ENCODE measurements around the gene DZIP3. TPM values are rescaled to one million over a fixed set of nuclear protein-coding genes. Genes with fewer than 3 reads are reported as not detected.
"Not testable (repeated sequence)": the region's sequence is repeated elsewhere in the genome, so short reads cannot be mapped to it uniquely, and the experiment has no call there.

The DZIP3 gene
- total and polyA plus RNA-seq, 3 donors from 2014 or later = 42.0 to 62.8 (median 46.4) TPM

DNA sequence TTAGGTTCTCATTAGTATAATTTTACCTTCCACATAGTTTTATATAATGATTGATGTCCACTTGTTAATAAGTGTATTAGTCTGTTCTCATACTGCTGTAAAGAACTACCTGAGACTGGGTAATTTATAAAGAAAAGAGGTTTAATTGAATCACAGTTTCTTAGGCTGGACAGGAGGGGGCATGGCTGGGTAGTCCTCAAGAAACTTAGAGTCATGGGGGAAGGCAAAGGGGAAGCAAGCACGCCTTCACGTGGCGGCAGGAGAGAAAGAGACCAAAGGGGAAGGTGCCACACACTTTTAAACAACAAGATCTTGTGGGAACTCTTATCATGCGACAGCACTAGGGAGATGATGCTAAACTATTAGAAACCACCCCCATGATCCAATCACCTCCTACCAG, 19.2 kb downstream of the DZIP3 start:
- intact Hi-C loops (cut with DNase I; ENCODE audit: low total_unique reads) = no loop called here
- no peak for DNase-seq
- no peak for TF ChIP-seq POLR2A (IDR thresholded peaks at IDR 0.05)
- TF ChIP-seq, protein P1, sequence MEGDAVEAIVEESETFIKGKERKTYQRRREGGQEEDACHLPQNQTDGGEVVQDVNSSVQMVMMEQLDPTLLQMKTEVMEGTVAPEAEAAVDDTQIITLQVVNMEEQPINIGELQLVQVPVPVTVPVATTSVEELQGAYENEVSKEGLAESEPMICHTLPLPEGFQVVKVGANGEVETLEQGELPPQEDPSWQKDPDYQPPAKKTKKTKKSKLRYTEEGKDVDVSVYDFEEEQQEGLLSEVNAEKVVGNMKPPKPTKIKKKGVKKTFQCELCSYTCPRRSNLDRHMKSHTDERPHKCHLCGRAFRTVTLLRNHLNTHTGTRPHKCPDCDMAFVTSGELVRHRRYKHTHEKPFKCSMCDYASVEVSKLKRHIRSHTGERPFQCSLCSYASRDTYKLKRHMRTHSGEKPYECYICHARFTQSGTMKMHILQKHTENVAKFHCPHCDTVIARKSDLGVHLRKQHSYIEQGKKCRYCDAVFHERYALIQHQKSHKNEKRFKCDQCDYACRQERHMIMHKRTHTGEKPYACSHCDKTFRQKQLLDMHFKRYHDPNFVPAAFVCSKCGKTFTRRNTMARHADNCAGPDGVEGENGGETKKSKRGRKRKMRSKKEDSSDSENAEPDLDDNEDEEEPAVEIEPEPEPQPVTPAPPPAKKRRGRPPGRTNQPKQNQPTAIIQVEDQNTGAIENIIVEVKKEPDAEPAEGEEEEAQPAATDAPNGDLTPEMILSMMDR (IDR thresholded peaks at IDR 0.05) = no peak

DNA sequence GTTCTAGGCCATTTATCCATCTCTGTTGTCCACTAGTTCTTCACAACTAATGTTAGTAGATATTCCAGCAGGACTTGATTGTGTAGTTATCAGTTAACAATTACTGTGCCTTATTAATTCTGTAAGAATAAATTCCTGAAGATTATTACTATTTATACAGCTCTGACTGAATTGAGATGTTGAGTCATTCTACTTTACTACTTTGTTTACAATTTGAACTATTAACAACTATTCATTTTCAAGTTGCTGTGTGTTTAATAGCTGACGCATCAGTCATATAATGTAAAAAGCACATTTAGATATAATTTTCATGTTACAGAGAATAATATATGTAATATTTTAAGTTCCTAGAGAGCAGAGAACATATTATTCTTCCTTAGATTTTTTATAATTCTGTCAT, 21.1 kb downstream of the DZIP3 start:
- Histone ChIP-seq H3K4me1 (no peaks in the 10 kb centered on the region), H3K9me3 (no peaks in the 10 kb centered on the region), H3K27me3 (no peaks in the 10 kb centered on the region), H3K27ac (no peak overlapping the region), H3K36me3 (ENCODE audit: low read depth, missing control alignments) (no peaks in the 10 kb centered on the region), H3K4me3 (no peak overlapping the region)
- 96 to 100% methylated on average over 1 of the region's 1 CpG for WGBS, 2 donors
- no peak for DNase-seq
- no peak for TF ChIP-seq POLR2A (IDR thresholded peaks at IDR 0.05)
- TF ChIP-seq, protein P1 (IDR thresholded peaks at IDR 0.05) = no peak
- intact Hi-C loops (cut with DNase I; ENCODE audit: low total_unique reads) = no loop called here

More for the DNA sequence above, 19.2 kb downstream of the DZIP3 start:
- WGBS, 2 donors = 82 to 87% methylated on average over 4 of the region's 4 CpGs
- Histone ChIP-seq H3K4me1 (peaks cover 5% of the 10 kb centered on the region), H3K27me3 (no peaks in the 10 kb centered on the region), H3K27ac (no peak overlapping the region), H3K36me3 (ENCODE audit: low read depth, missing control alignments) (no peaks in the 10 kb centered on the region), H3K4me3 (no peak overlapping the region), H3K9me3 (no peaks in the 10 kb centered on the region)

DNA sequence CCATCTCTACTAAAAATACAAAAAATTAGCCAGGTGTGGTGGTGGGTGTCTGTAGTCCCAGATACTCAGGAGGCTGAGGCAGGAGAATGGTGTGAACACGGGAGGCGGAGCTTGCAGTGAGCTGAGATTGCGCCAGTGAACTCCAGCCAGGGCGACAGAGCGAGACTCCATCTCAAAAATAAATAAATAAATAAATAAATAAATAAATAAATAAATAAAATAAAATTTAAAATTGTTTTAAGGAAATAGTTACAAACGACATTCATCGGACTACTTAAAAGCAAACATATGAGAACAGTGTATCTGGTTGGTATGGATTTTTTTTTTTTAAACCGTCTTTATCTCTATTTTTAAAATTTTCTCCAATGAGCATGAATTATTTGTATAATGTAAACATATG, 26.6 kb downstream of the DZIP3 start:
- H3K36me3 ChIP-seq (ENCODE audit: low read depth, missing control alignments); H3K4me3 ChIP-seq; H3K27ac ChIP-seq; H3K9me3 ChIP-seq; DNase-seq; H3K4me1 ChIP-seq; H3K27me3 ChIP-seq; intact Hi-C loops (cut with DNase I; ENCODE audit: low total_unique reads): not testable (repeated sequence)
- WGBS, 2 donors = 96 to 99% methylated on average over 8 of the region's 8 CpGs

DNA sequence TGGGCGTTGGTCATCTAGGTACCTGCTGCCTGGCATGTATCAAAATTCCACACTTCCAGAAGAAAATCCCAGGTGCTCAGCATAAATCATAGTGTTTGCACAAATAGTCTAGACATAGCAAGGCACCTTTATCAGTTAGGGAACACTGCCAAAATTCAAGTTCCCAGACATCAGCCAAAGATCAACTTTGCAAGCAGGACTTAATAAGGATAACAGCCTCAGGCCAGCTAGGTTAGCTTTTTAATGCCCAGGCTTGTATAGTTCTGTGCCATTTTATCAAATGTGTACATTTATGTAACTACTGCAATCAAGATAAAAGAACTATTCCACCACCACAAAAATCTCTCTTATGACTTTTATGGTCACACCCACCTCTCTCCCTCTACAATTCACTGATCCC, 30.7 kb downstream of the DZIP3 start:
- no peak overlapping the region for H3K27ac ChIP-seq
- intact Hi-C loops (cut with DNase I; ENCODE audit: low total_unique reads) = no loop called here
- TF ChIP-seq, protein P1 (IDR thresholded peaks at IDR 0.05) = no peak
- no peak for TF ChIP-seq POLR2A (IDR thresholded peaks at IDR 0.05)
- H3K27me3 ChIP-seq = no peaks in the 10 kb centered on the region
- no peak overlapping the region for H3K4me3 ChIP-seq
- no peaks in the 10 kb centered on the region for H3K36me3 ChIP-seq (ENCODE audit: low read depth, missing control alignments)
- no peak for DNase-seq
- WGBS, 2 donors = 92 to 93% methylated on average over 1 of the region's 1 CpG
- no peaks in the 10 kb centered on the region for H3K9me3 ChIP-seq
- H3K4me1 ChIP-seq = no peaks in the 10 kb centered on the region

DNA sequence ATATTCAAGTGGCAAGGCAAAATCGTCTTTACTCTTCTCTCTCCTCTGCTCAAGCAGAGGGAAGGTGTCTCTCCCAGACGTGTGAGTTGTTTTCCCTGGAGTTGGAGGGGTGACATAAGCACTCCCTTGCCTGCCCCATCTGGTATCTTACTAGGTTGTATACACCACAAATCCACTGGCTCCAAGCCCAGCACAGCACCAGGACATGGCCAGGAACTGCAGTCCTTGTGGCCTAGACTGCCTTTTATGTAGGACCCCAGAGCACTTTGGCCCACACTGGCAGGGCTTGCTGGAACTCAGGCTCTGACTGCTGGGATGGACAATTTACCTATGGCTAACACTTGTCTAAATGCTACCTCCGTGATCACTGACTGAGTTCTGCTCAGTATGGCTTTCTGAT, 34.0 kb downstream of the DZIP3 start:
- TF ChIP-seq POLR2A (IDR thresholded peaks at IDR 0.05) = no peak
- TF ChIP-seq, protein P1 (IDR thresholded peaks at IDR 0.05) = no peak
- DNase-seq = no peak

More for the DNA sequence above, 34.0 kb downstream of the DZIP3 start:
- WGBS, 2 donors = 87 to 90% methylated on average over 2 to 3 of the region's 3 CpGs
- Histone ChIP-seq H3K27ac (no peak overlapping the region), H3K4me1 (no peaks in the 10 kb centered on the region), H3K9me3 (no peaks in the 10 kb centered on the region), H3K4me3 (no peak overlapping the region), H3K27me3 (no peaks in the 10 kb centered on the region), H3K36me3 (ENCODE audit: low read depth, missing control alignments) (no peaks in the 10 kb centered on the region)
- intact Hi-C loops (cut with DNase I; ENCODE audit: low total_unique reads) = no loop called here

All from testis (tissue), 3 donors.